Measurements from ENCODE around the gene EXOC8.

Gene EXOC8

DNA sequence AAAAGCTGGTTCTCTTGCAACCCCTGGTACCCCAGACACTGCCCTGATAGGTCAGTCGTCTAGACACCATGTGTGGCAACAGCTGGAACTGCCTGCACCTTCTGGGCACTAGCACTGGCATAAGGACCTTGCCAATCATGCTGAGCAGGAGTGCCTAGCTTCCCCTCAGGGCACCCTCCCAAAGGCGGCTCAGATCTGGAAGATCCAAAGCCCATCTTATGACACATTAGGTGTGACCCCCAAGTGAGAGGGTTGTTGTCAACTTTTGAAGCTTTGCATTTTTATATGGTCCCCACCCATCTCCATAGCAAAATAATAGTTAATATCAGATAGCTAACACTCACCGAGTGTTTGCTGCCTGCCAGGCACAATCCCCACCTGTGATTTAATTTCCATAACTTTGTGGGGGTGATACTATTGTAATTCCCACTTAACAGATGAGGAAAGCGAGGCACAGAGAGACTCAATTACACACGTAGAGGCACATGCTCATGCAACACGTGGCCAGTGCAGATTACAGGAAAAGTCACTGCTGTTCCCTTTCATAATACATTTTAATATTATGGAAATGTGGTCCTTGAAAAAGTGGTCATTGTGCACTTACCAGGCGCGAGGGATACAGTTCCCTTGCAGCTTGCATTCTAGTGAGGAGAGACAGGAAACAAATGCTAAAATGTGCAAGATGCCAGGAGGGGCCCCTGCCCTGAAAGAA lies 25.8 kb downstream of the EXOC8 start:
- DNase-seq = no peak

DNA sequence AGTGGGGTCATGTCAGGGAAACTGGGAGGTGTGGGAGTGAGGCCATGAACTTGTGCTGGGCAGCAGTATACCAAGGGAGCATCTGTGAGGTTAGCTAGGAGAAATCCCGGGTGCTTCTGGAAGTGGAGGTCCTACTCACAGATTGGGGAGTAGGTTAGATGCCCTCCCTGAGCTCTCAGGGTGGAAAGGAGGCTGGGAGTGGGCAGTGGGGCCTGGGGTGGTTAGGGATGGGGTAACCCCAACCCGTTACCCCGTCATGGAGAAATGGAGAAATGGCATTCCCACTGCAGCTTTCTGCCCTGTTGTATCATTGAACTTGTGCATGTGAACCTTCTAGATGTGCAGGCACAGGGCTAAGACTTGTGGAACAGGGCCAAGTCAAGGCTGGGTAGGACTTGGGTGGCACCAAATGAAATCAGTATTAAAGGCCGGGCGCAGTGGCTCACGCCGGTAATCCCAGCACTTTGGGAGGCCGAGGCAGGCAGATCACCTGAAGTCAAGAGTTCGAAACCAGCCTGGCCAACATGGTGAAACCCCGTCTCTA lies 27.2 kb downstream of the EXOC8 start:
- DNase-seq = no peak

DNA sequence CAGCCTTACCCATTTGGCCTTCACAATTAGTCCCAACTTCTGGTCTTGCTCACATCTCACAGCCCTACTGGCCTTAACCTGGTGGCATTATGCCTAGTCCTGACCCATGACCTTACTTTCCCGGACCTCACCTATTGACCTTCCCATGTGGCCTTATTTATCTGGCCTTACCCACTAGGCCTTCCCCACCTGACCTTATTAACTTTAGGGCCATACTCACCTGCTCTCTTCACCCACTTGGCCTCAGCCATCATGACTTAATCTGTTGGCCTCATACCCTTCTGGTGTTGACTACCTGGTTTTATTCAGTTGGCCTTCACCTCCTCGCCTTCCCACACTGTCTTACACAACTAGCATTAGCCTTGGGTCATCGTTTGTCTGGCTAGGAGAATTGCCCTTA lies 35.7 kb downstream of the EXOC8 start:
- no peak for DNase-seq

DNA sequence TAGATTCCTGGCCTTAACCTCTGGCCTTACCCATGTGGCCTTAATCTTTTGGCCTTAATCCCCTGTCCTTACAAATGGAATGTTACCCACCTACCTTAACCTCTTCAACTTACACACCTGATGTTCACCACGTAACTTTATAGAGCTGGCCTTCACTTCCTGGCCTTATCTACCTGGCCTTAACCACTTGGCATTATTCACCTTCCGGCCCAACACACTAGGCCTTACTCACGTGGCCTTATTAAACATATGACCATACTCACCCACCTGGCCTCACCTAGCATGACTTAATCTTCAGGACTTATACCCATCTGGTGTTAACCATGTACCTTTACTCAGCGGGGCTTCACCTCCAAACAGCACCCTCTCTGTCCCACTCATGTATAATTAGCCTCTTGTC lies 41.7 kb downstream of the EXOC8 start:
- DNase-seq = no peak

DNA sequence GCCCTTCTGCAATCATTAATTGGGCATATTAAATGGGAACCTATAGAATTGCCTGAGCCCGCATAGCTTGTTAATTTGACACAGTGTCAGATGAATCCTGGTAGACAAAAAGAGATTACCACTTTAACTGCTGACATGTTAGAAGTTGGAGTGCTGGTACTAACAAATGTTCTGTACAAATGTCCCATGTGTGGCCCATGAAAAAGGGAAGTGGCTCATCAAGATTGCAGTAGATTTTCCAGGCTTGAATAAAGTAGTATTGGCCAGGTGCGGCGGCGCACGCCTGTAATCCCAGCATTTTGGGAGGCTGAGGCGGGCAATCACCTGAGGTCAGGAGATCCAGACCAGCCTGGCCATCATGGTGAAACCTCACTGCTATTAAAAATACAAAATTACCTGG lies 51.0 kb downstream of the EXOC8 start:
- DNase-seq = no peak

GRCh38 chr1:231284441-231284840 lies 53.2 kb downstream of the EXOC8 start:
- DNase-seq = no peak
